GM23338 (cell line): ENCODE results near the gene RNF180. TPM values are rescaled to one million over a fixed set of nuclear protein-coding genes. Genes with fewer than 3 reads are reported as not detected.

Experiments used
- ATAC-seq: fragments of 200-7000 bp; cut with Tn5 transposase; 3 replicates; pipeline ENCODE4 v1.9.1; 2020
- DNase-seq: peaks from one replicate; pipeline ENCODE4 v3.0.0-alpha.2; 2015; ENCODE audit warnings: low spot score
- H2AFZ ChIP-seq: fragments of 200-600 bp; sonication (generic); 2 replicates; pipeline ENCODE4 v1.8.0; 2016; ENCODE audit warnings: antibody characterized with exemption, mild to moderate bottlenecking, moderate library complexity
- H3F3A ChIP-seq: fragments of 200-600 bp; sonication (generic); replicated peaks from 2 replicates; pipeline ENCODE4 v1.8.0; 2017; ENCODE audit warnings: antibody characterized with exemption, mixed run types, low read depth
- H3K27ac ChIP-seq: fragments of 200-600 bp; sonication (generic); 2 replicates; pipeline ENCODE4 v1.6.1; 2016; ENCODE audit warnings: low read depth
- H3K27me3 ChIP-seq: fragments of 200-600 bp; sonication (generic); 2 replicates; pipeline ENCODE4 v1.8.0; 2016; ENCODE audit warnings: mild to moderate bottlenecking, mixed run types, moderate library complexity; ENCODE audit not compliant: insufficient read depth
- H3K36me3 ChIP-seq: fragments of 200-600 bp; sonication (generic); 2 replicates; pipeline ENCODE4 v1.8.0; 2016; ENCODE audit warnings: mild to moderate bottlenecking; ENCODE audit not compliant: insufficient read depth
- H3K4me1 ChIP-seq: fragments of 200-600 bp; sonication (generic); 2 replicates; pipeline ENCODE4 v1.8.0; 2016; ENCODE audit warnings: mild to moderate bottlenecking, moderate library complexity; ENCODE audit not compliant: insufficient read depth
- H3K4me2 ChIP-seq: fragments of 200-600 bp; sonication (generic); 2 replicates; pipeline ENCODE4 v1.7.1; 2017; ENCODE audit warnings: mixed run types
- H3K4me3 ChIP-seq: fragments of 200-600 bp; sonication (generic); 2 replicates; pipeline ENCODE4 v1.6.1; 2016; ENCODE audit warnings: mixed run types
- H3K79me2 ChIP-seq: fragments of 200-600 bp; sonication (generic); replicated peaks from 2 replicates; pipeline ENCODE4 v1.8.0; 2017; ENCODE audit warnings: mild to moderate bottlenecking; ENCODE audit not compliant: insufficient read depth
- H3K9me2 ChIP-seq: fragments of 200-600 bp; sonication (generic); 2 replicates; pipeline ENCODE4 v1.8.0; 2017; ENCODE audit not compliant: insufficient read depth
- H4K20me1 ChIP-seq: fragments of 200-600 bp; sonication (generic); replicated peaks from 2 replicates; pipeline ENCODE4 v1.8.0; 2017; ENCODE audit warnings: mild to moderate bottlenecking; ENCODE audit not compliant: insufficient read depth
- H3K27ac Mint-ChIP-seq: 2 replicates; pipeline ENCODE4 v1.8.0; 2020; ENCODE audit warnings: inconsistent platforms, mild to moderate bottlenecking, moderate library complexity, mixed read lengths
- H3K27me3 Mint-ChIP-seq: 3 replicates; pipeline ENCODE4 v1.8.0; 2022; ENCODE audit warnings: low read depth, mild to moderate bottlenecking, moderate library complexity, mixed read lengths, inconsistent platforms; ENCODE audit not compliant: insufficient read depth, poor library complexity
- H3K36me3 Mint-ChIP-seq: 3 replicates; pipeline ENCODE4 v1.8.0; 2021; ENCODE audit warnings: low read depth, mild to moderate bottlenecking, inconsistent platforms, moderate library complexity, mixed read lengths
- H3K4me1 Mint-ChIP-seq: 3 replicates; pipeline ENCODE4 v1.8.0; 2020; ENCODE audit warnings: mild to moderate bottlenecking, inconsistent platforms, mixed read lengths
- H3K4me3 Mint-ChIP-seq: 3 replicates; pipeline ENCODE4 v1.8.0; 2021; ENCODE audit warnings: moderate library complexity, mild to moderate bottlenecking, inconsistent platforms, mixed read lengths
- H3K9me3 Mint-ChIP-seq: 3 replicates; pipeline ENCODE4 v1.8.0; 2020; ENCODE audit warnings: moderate library complexity, mild to moderate bottlenecking, inconsistent platforms, mixed read lengths
- CREB1 ChIP-seq: fragments of 250-450 bp; sonication (Bioruptor Pico); IDR thresholded peaks from 2 replicates; pipeline ENCODE4 v1.5.0; 2020; ENCODE audit warnings: low read depth, mild to moderate bottlenecking, moderate library complexity
- CTCF ChIP-seq, 2 experiments: fragments of 200-600 bp in 1 of 2; sonication (generic) in 1 of 2; conservative IDR thresholded peaks; 2 replicates each; pipeline versions ENCODE4 v1.5.1 to v1.6.1; 2016 to 2017; ENCODE audit warnings: antibody characterized with exemption in 2 of 2, low read depth in 2 of 2, mild to moderate bottlenecking in 2 of 2, moderate library complexity in 1 of 2
- ETS1 ChIP-seq: IDR thresholded peaks from 2 replicates; pipeline ENCODE4 v1.6.1; 2016; ENCODE audit warnings: antibody characterized with exemption
- EZH2 ChIP-seq: fragments of 200-600 bp; sonication (generic); IDR thresholded peaks from one replicate; pipeline ENCODE4 v1.8.0; 2017; ENCODE audit warnings: antibody characterized with exemption, mild to moderate bottlenecking, low read depth; ENCODE audit not compliant: unreplicated experiment
- EZH2phosphoT487 ChIP-seq: fragments of 200-600 bp; sonication (generic); IDR thresholded peaks from one replicate; pipeline ENCODE4 v1.8.1; 2018; ENCODE audit warnings: antibody characterized with exemption; ENCODE audit not compliant: unreplicated experiment
- JUNB ChIP-seq: IDR thresholded peaks from one replicate; pipeline ENCODE4 v1.6.1; 2016; ENCODE audit warnings: antibody characterized with exemption; ENCODE audit not compliant: unreplicated experiment
- NANOG ChIP-seq: IDR thresholded peaks from 2 replicates; pipeline ENCODE4 v1.6.1; 2016; ENCODE audit warnings: antibody characterized with exemption, borderline replicate concordance
- POLR2AphosphoS5 ChIP-seq: IDR thresholded peaks from 2 replicates; pipeline ENCODE4 v1.6.1; 2016; ENCODE audit warnings: antibody characterized with exemption, low read depth
- REST ChIP-seq: IDR thresholded peaks from one replicate; pipeline ENCODE4 v1.6.1; 2018; ENCODE audit warnings: antibody characterized with exemption; ENCODE audit not compliant: unreplicated experiment
- STAT1 ChIP-seq: IDR thresholded peaks from one replicate; pipeline ENCODE4 v1.6.1; 2016; ENCODE audit warnings: antibody characterized with exemption; ENCODE audit not compliant: unreplicated experiment
- ZNF114 ChIP-seq: fragments of 250-450 bp; sonication (Bioruptor Pico); IDR thresholded peaks from 2 replicates; pipeline ENCODE4 v1.5.0; 2020; ENCODE audit warnings: mild to moderate bottlenecking, moderate library complexity
- ZNF331 ChIP-seq: fragments of 250-450 bp; sonication (Bioruptor Pico); IDR thresholded peaks from 2 replicates; pipeline ENCODE4 v1.5.0; 2020; ENCODE audit warnings: low read depth, mild to moderate bottlenecking, moderate library complexity
- polyA plus RNA-seq: library from polyadenylated mRNA; unstranded; fragments of >200 nt; fragmentation: Nextera tagmentation; extraction: Ambion mirVana; gene quantifications from 2 replicates; pipeline ENCODE4 v1.2.1, GENCODE V29; 2016
- total RNA-seq: library from RNA; depleted of rRNA; stranded (reverse); fragments of >200 nt; shearing (Covaris generic); gene quantifications from 2 replicates; pipeline ENCODE4 v1.2.3, GENCODE V29; 2014

The RNF180 gene
- total and polyA plus RNA-seq, 2 experiments from 2014 or later, result 2.0 to 4.2 TPM

- TF ChIP-seq EZH2, result no peak
- no peak for TF ChIP-seq ZNF114 (CRISPR knock-in tag)
- TF ChIP-seq EZH2phosphoT487, result no peak
- no peak for TF ChIP-seq ZNF331
- no peak for TF ChIP-seq CREB1
- no peak for TF ChIP-seq STAT1
- no peak for TF ChIP-seq POLR2AphosphoS5
- no peak for TF ChIP-seq REST
Measured at GRCh38 chr5:64190562-64191306, 25.1 kb downstream of the RNF180 start (continued).

- H3K4me1 Mint-ChIP-seq, result no peaks in the 10 kb centered on the region
- H3K79me2 ChIP-seq, result no peaks in the 10 kb centered on the region
- TF ChIP-seq ETS1, result no peak
- no peak for TF ChIP-seq REST
- no peak for TF ChIP-seq ZNF331
- no peak for TF ChIP-seq ZNF114 (CRISPR knock-in tag)
- TF ChIP-seq POLR2AphosphoS5, result no peak
- no peak for TF ChIP-seq EZH2phosphoT487
- TF ChIP-seq NANOG, result no peak
- no peak for TF ChIP-seq CREB1
- TF ChIP-seq EZH2, result no peak
- no peak for TF ChIP-seq CTCF (conservative IDR thresholded peaks at IDR 0.05; ENCODE audit: low read depth in 2 of 2)
- TF ChIP-seq STAT1, result no peak
- TF ChIP-seq JUNB, result no peak
Measured at GRCh38 chr5:64195981-64196380, 30.3 kb downstream of the RNF180 start.

More at GRCh38 chr5:64195981-64196380, 30.3 kb downstream of the RNF180 start:
- Histone ChIP-seq H3K4me1 (no peaks in the 10 kb centered on the region), H3K4me3 (no peak overlapping the region), H3K4me2 (no peak overlapping the region), H3K9me2 (no peaks in the 10 kb centered on the region), H3K27ac (no peak overlapping the region), H4K20me1 (no peaks in the 10 kb centered on the region), H3K27me3 (no peaks in the 10 kb centered on the region), H3K36me3 (no peaks in the 10 kb centered on the region), H2AFZ (no peak overlapping the region), H3F3A (no peaks in the 10 kb centered on the region)
- H3K27ac Mint-ChIP-seq, result no peak overlapping the region
- DNase-seq, result no peak
- no peaks in the 10 kb centered on the region for H3K36me3 Mint-ChIP-seq
- no peak for ATAC-seq
- H3K9me3 Mint-ChIP-seq, result no peaks in the 10 kb centered on the region; the same call in 2 of the 3 replicates
- H3K27me3 Mint-ChIP-seq, result no peaks in the 10 kb centered on the region
- H3K4me3 Mint-ChIP-seq, result no peak overlapping the region
